ENCODE measurements around the gene RECK.

Gene RECK

GRCh38 chr9:36146651-36147050 is 109.9 kb downstream of the RECK start:
- Histone ChIP-seq H3K4me3 (ENCODE audit: low read length) (no peak overlapping the region), H3K36me3 (replicated peaks; ENCODE audit: insufficient read depth, low read length) (no peaks in the 10 kb centered on the region), H3K27ac (ENCODE audit: low read length) (no peak overlapping the region), H4K20me1 (ENCODE audit: insufficient read depth, low read length) (no peaks in the 10 kb centered on the region), H3F3A (ENCODE audit: insufficient read depth, low read length) (peaks cover 33% of the 10 kb centered on the region), H3K9ac (ENCODE audit: low read length) (no peak overlapping the region), H3K9me2 (replicated peaks; ENCODE audit: insufficient read depth, low read length) (no peaks in the 10 kb centered on the region), H3K9me3 (replicated peaks; ENCODE audit: insufficient read depth, low read length) (no peaks in the 10 kb centered on the region), H3K27me3 (replicated peaks; ENCODE audit: insufficient read depth, low read length) (no peaks in the 10 kb centered on the region), H3K79me2 (ENCODE audit: low read length) (peaks cover 17% of the 10 kb centered on the region; the same call in 1 of the 2 replicates), H3K4me1 (ENCODE audit: low read length) (peaks cover 75% of the 10 kb centered on the region), H2AFZ (ENCODE audit: low read length) (no peak overlapping the region), H3K4me2 (ENCODE audit: low read depth, low read length) (no peak overlapping the region)
- DNase-seq, result no peak
- TF ChIP-seq EZH2phosphoT487 (IDR thresholded peaks at IDR 0.05; ENCODE audit: low read length) (no peak), CTCF (IDR thresholded peaks at IDR 0.05; ENCODE audit: low read length) (no peak), EZH2 (optimal IDR thresholded peaks at IDR 0.05; ENCODE audit: low read depth, low read length) (no peak)

DNA sequence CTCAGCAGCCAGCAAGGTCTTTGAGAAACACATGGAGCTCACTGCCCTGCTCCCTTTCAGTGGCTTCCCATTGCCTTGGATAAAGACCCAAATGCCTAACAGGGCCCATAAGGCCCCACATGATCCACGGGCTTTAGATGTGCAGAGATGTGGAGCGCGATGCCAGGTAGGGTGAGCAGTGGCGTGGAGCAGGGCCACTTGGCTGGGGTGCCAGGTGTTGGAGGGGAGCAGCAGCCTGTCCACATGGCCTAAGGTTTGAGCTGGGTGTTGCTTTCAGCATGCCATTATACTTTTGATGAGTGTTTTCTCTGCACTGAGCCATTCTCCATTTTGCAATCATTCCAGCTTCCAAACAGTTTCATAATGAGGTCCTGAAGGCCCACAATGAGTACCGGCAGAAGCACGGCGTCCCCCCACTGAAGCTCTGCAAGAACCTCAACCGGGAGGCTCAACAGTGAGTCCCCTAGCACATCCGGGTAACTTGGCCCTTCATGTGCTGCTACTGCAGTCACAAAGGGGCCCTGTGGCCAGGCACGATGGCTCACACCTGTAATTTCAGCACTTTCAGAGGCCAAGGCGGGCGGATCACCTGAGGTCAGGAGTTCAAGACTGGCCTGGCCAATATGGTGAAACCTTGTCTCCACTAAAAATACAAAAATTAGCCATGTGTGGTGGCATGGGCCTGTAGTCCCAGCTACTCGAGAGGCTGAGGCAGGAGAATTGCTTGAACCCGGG is 110.9 kb downstream of the RECK start:
- Histone ChIP-seq H3K9ac (ENCODE audit: low read length) (no peak overlapping the region), H2AFZ (ENCODE audit: low read length) (no peak overlapping the region), H3K36me3 (replicated peaks; ENCODE audit: insufficient read depth, low read length) (no peaks in the 10 kb centered on the region), H3F3A (ENCODE audit: insufficient read depth, low read length) (peaks cover 39% of the 10 kb centered on the region), H3K27me3 (replicated peaks; ENCODE audit: insufficient read depth, low read length) (no peaks in the 10 kb centered on the region), H3K27ac (ENCODE audit: low read length) (peak overlapping the region; percentile 93; the same call in 1 of the 2 replicates), H3K9me2 (replicated peaks; ENCODE audit: insufficient read depth, low read length) (no peaks in the 10 kb centered on the region), H3K9me3 (replicated peaks; ENCODE audit: insufficient read depth, low read length) (no peaks in the 10 kb centered on the region), H3K4me2 (ENCODE audit: low read depth, low read length) (no peak overlapping the region; the same call in 1 of the 2 replicates), H3K4me1 (ENCODE audit: low read length) (peaks cover 75% of the 10 kb centered on the region), H3K79me2 (ENCODE audit: low read length) (peaks cover 10% of the 10 kb centered on the region; the same call in 1 of the 2 replicates), H4K20me1 (ENCODE audit: insufficient read depth, low read length) (no peaks in the 10 kb centered on the region), H3K4me3 (ENCODE audit: low read length) (no peak overlapping the region)
- TF ChIP-seq EZH2 (optimal IDR thresholded peaks at IDR 0.05; ENCODE audit: low read depth, low read length), result no peak
- TF ChIP-seq EZH2phosphoT487 (IDR thresholded peaks at IDR 0.05; ENCODE audit: low read length), result no peak
- TF ChIP-seq CTCF (IDR thresholded peaks at IDR 0.05; ENCODE audit: low read length), result no peak
- DNase-seq, result no peak

DNA sequence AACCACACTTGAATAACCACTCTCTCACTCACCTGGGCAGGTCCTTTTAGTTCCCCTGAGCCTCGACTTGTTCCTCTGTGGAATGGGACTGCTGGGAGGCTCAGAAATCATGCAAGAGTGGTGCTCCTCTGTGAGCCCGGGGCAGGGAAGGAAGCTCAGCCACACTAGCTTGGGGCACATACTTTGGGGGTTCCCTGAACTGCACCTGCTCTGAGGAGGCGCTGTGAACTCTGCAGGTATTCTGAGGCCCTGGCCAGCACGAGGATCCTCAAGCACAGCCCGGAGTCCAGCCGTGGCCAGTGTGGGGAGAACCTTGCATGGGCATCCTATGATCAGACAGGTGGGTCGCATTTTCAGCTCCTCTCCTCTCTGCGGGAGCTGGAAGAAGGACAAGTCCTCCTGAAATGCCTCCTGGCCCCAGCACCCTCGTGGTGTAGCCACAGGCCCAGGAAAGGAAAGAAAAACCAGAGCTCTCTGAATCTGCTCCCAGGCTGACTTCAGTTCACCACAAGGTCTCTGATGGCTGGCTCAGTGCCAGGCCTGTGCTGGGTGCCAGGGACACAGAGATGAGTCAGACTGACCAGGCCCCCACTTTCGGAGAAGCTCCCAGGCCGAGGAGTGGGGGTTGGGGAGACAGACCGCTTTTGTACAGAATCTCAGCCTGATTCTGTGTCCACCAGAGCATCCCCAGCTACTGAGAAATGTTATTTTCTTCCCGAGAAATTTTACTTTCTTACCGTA is 111.8 kb downstream of the RECK start:
- H4K20me1 ChIP-seq (ENCODE audit: insufficient read depth, low read length), result no peaks in the 10 kb centered on the region
- peak overlapping the region; percentile 26; the same call in 1 of the 2 replicates for H3K4me3 ChIP-seq (ENCODE audit: low read length)
- H3K9ac ChIP-seq (ENCODE audit: low read length), result peak overlapping the region; percentile 58

More for the DNA sequence above, 111.8 kb downstream of the RECK start:
- Histone ChIP-seq H3K27ac (ENCODE audit: low read length) (peak overlapping the region; percentile 93), H3F3A (ENCODE audit: insufficient read depth, low read length) (peaks cover 44% of the 10 kb centered on the region), H3K9me2 (replicated peaks; ENCODE audit: insufficient read depth, low read length) (no peaks in the 10 kb centered on the region), H2AFZ (ENCODE audit: low read length) (peak overlapping the region; percentile 85), H3K79me2 (ENCODE audit: low read length) (0 out of 2 replicates have a peak, but pooled peaks cover 6% of the 10 kb centered on the region), H3K36me3 (replicated peaks; ENCODE audit: insufficient read depth, low read length) (no peaks in the 10 kb centered on the region), H3K9me3 (replicated peaks; ENCODE audit: insufficient read depth, low read length) (no peaks in the 10 kb centered on the region), H3K27me3 (replicated peaks; ENCODE audit: insufficient read depth, low read length) (no peaks in the 10 kb centered on the region), H3K4me2 (ENCODE audit: low read depth, low read length) (peak overlapping the region; percentile 82), H3K4me1 (ENCODE audit: low read length) (peaks cover 72% of the 10 kb centered on the region)
- peak; percentile 98 for DNase-seq
- TF ChIP-seq EZH2phosphoT487 (IDR thresholded peaks at IDR 0.05; ENCODE audit: low read length) (no peak), CTCF (IDR thresholded peaks at IDR 0.05; ENCODE audit: low read length) (0 out of 2 replicates have a peak, but pooled peaks have one; percentile 8)

Data from MM.1S (cell line).